ENCODE results near the gene SNAPC4. TPM values are rescaled to one million over a fixed set of nuclear protein-coding genes. Genes with fewer than 3 reads are reported as not detected.

SNAPC4 gene
- total RNA-seq, 4 donors from 2014 or later = 2.4 to 10.4 (median 3.7) TPM

GRCh38 chr9:136397643-136398042 is 2.3 kb downstream of the SNAPC4 start:
- no peak for TF ChIP-seq CTCF (IDR thresholded peaks at IDR 0.05; ENCODE audit: low read depth)

GRCh38 chr9:136396219-136396515 is 3.8 kb downstream of the SNAPC4 start:
- no peak for TF ChIP-seq CTCF (IDR thresholded peaks at IDR 0.05; ENCODE audit: low read depth)

GRCh38 chr9:136395345-136396218 is 4.4 kb downstream of the SNAPC4 start:
- TF ChIP-seq CTCF (IDR thresholded peaks at IDR 0.05; ENCODE audit: low read depth) = no peak

GRCh38 chr9:136395020-136395340 is 5.0 kb downstream of the SNAPC4 start:
- no peak for TF ChIP-seq CTCF (IDR thresholded peaks at IDR 0.05; ENCODE audit: low read depth)

DNA sequence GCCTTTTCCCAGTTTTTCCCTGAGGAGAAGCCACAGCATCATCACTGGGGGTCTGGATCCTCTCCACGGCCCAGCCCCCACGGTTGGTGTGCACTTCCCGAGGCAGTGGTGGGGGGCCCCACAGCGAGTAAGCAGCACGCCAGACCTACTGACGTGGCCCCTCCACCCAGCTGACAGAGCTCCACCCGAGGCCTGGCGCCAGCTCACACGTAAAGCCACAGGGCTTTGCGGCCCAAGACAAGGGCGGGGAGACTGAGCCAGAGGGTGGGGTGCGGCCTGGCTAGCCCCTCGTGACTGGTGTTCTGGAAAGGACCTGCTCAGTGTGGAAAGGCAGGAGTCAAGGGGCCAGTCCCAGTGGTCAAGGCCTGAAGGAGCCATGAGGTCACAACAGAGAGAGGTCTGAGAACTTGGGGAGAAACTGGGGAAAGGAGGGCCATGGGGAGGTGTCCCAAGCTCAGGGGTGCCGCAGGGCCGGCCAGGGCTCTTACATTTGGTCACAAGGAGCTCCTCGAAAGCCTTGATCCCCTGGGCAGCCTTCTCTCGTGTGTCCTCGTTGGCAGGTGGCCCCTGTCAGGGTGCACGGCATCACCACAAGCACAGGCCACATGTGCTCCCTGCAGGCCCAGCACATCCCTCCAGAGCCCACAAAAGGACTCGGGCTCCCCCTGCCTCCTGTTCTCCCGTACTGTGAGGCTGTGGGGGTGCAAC is 5.5 kb downstream of the SNAPC4 start:
- TF ChIP-seq CTCF (IDR thresholded peaks at IDR 0.05; ENCODE audit: low read depth) = no peak

GRCh38 chr9:136393531-136393930 is 6.4 kb downstream of the SNAPC4 start:
- TF ChIP-seq CTCF (IDR thresholded peaks at IDR 0.05; ENCODE audit: low read depth) = no peak

DNA sequence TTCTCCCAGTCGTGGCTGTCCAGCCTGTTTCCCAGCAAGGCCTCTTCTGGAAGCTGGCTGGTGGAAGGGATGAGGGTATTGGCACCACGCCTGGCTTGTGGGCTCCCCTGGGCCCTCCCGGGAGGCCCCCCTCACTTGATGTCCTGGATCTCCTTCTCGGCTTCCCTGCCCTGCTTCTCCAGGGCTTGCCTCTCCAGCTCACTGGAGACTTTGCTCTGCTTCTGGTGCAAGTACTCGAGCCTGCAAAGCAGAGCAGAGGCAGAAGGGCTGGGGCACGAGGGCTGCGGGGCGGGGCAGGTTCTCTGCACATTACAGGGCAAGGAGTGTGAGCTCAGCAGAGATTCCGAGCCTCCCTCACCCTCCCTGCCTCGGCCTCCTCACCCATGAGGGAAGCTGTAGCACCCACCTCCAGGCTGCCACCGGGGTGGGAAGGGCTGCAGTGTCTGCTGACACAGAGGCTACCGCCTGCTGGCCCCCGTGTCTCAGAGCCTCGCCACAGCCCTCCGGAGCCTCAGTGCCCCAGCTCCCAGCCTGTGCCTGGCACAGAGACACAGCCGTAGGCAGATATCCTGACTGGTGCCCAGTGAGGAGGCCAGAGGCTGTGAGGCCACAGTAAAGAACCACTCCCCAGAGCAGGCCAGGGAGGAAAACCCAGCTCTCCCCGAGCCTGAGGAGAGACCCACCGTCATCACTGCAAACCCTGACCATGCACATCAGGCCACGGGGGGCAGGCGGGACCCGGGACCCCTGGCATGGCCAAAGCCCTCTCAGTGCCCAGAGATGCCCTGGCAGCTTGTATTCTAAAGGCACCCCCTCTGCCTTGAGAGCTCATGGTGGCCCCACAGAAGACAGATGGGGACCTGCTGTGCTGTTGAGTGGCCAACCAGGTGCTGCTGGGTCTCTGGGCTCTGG is 7.2 kb downstream of the SNAPC4 start:
- TF ChIP-seq CTCF (IDR thresholded peaks at IDR 0.05; ENCODE audit: low read depth) = no peak

Data from subcutaneous adipose tissue (tissue), 4 donors.